Effector CD4-positive, alpha-beta T cell (primary cell): ENCODE data around the gene SLC15A3.
"Not testable (repeated sequence)": the region's sequence is repeated elsewhere in the genome, so short reads cannot be mapped to it uniquely, and the experiment has no call there.

Experiments
- DNase-seq: peaks from one replicate; pipeline ENCODE4 v3.0.0-alpha.2; 2020

Gene SLC15A3

GRCh38 chr11:60974726-60975125 lies 22.8 kb upstream of the SLC15A3 start:
- DNase-seq, result no peak

GRCh38 chr11:60974316-60974715 lies 22.3 kb upstream of the SLC15A3 start:
- DNase-seq, result not testable (repeated sequence)

- no peak for DNase-seq
Measured at GRCh38 chr11:60973699-60974098, 21.7 kb upstream of the SLC15A3 start.

- no peak for DNase-seq
Measured at GRCh38 chr11:60972182-60973030, 20.4 kb upstream of the SLC15A3 start.

- peak; percentile 64 for DNase-seq
Measured at GRCh38 chr11:60971520-60971919, 19.5 kb upstream of the SLC15A3 start, which contains the start of gene CD6. TSS of gene CD6 (plus strand) at chr11:60971680. CDS start at chr11:60971866, 186 bp downstream.

- no peak for DNase-seq
Measured at GRCh38 chr11:60970890-60971289, 18.9 kb upstream of the SLC15A3 start.

GRCh38 chr11:60970369-60970774 lies 18.4 kb upstream of the SLC15A3 start:
- peak; percentile 76 for DNase-seq

- no peak for DNase-seq
Measured at GRCh38 chr11:60968223-60968622, 16.2 kb upstream of the SLC15A3 start.

- no peak for DNase-seq
Measured at GRCh38 chr11:60966890-60967289, 14.9 kb upstream of the SLC15A3 start.

GRCh38 chr11:60964801-60965200 lies 12.8 kb upstream of the SLC15A3 start:
- DNase-seq, result no peak

- no peak for DNase-seq
Measured at GRCh38 chr11:60960405-60960804, 8.4 kb upstream of the SLC15A3 start.

GRCh38 chr11:60959431-60959830 lies 7.5 kb upstream of the SLC15A3 start:
- DNase-seq, result no peak

GRCh38 chr11:60957188-60957587 lies 5.2 kb upstream of the SLC15A3 start:
- DNase-seq, result no peak

- no peak for DNase-seq
Measured at GRCh38 chr11:60955571-60955970, 3.6 kb upstream of the SLC15A3 start.

- no peak for DNase-seq
Measured at GRCh38 chr11:60954421-60954820, 2.4 kb upstream of the SLC15A3 start.

- no peak for DNase-seq
Measured at GRCh38 chr11:60953781-60954180, 1.8 kb upstream of the SLC15A3 start.

- no peak for DNase-seq
Measured at GRCh38 chr11:60952742-60953170, 780 bp upstream of the SLC15A3 start.

GRCh38 chr11:60951606-60951903 lies 421 bp downstream of the SLC15A3 start:
- DNase-seq, result no peak

GRCh38 chr11:60950933-60951605 lies 907 bp downstream of the SLC15A3 start:
- no peak for DNase-seq

- no peak for DNase-seq
Measured at GRCh38 chr11:60950024-60950423, 2.0 kb downstream of the SLC15A3 start.

GRCh38 chr11:60948250-60948649 lies 3.7 kb downstream of the SLC15A3 start:
- no peak for DNase-seq

- DNase-seq, result no peak
Measured at GRCh38 chr11:60947700-60948099, 4.3 kb downstream of the SLC15A3 start.

- DNase-seq, result no peak
Measured at GRCh38 chr11:60946601-60947264, 5.2 kb downstream of the SLC15A3 start.

- DNase-seq, result no peak
Measured at GRCh38 chr11:60945295-60945667, 6.7 kb downstream of the SLC15A3 start.
